SU-DHL-6 (cell line): ENCODE results near the gene ESF1.

Source experiments
- H2AFZ ChIP-seq: fragments of 200-600 bp; sonication (generic); 2 replicates; pipeline ENCODE4 v1.6.1; 2014; ENCODE audit warnings: low read depth, mild to moderate bottlenecking, moderate library complexity, mixed read lengths, antibody characterized with exemption, low read length; ENCODE audit not compliant: severe bottlenecking
- H3F3A ChIP-seq: fragments of 200-600 bp; shearing (Covaris generic); 2 replicates; pipeline ENCODE4 v1.6.0; 2016; ENCODE audit warnings: antibody characterized with exemption, mild to moderate bottlenecking; ENCODE audit not compliant: insufficient read depth
- H3K27ac ChIP-seq: fragments of 200-600 bp; sonication (generic); 2 replicates; pipeline ENCODE4 v1.5.1; 2016; ENCODE audit warnings: low read depth, mild to moderate bottlenecking, low read length, moderate library complexity, mixed read lengths
- H3K27me3 ChIP-seq: fragments of 200-600 bp; sonication (generic), shearing (Covaris generic); 2 replicates; pipeline ENCODE4 v1.6.0; 2014; ENCODE audit warnings: mild to moderate bottlenecking, low read length
- H3K36me3 ChIP-seq: fragments of 200-600 bp; sonication (generic); 2 replicates; pipeline ENCODE4 v1.6.1; 2014; ENCODE audit warnings: mild to moderate bottlenecking, low read length, mixed read lengths
- H3K4me2 ChIP-seq: fragments of 300-600, 200-600 bp; shearing (Covaris generic), sonication (generic); 2 replicates; pipeline ENCODE4 v1.6.0; 2014; ENCODE audit warnings: low read length, low read depth, mild to moderate bottlenecking; ENCODE audit not compliant: poor library complexity, severe bottlenecking
- H3K4me3 ChIP-seq: fragments of 200-600 bp; sonication (generic); 2 replicates; pipeline ENCODE4 v1.5.1; 2014; ENCODE audit warnings: antibody characterized with exemption, low read length, mild to moderate bottlenecking, mixed read lengths; ENCODE audit not compliant: insufficient read depth, poor library complexity, severe bottlenecking
- H3K79me2 ChIP-seq: fragments of 200-600 bp; sonication (generic); 2 replicates; pipeline ENCODE4 v1.6.1; 2014; ENCODE audit warnings: mild to moderate bottlenecking, low read length, moderate library complexity; ENCODE audit not compliant: insufficient read depth
- H3K9ac ChIP-seq: fragments of 200-600 bp; sonication (generic); 2 replicates; pipeline ENCODE4 v1.7.0; 2014; ENCODE audit warnings: mild to moderate bottlenecking, low read length
- H3K9me2 ChIP-seq: fragments of 200-600 bp; sonication (generic); replicated peaks from 2 replicates; pipeline ENCODE4 v1.6.1; 2014; ENCODE audit warnings: low read length; ENCODE audit not compliant: insufficient read depth
- H3K9me3 ChIP-seq: fragments of 200-600 bp; sonication (generic); 2 replicates; pipeline ENCODE4 v1.6.1; 2014; ENCODE audit warnings: low read length, mixed read lengths; ENCODE audit not compliant: insufficient read depth
- H4K20me1 ChIP-seq: fragments of 200-600 bp; sonication (generic); 2 replicates; pipeline ENCODE4 v1.6.1; 2014; ENCODE audit warnings: low read depth, mild to moderate bottlenecking, antibody characterized with exemption, low read length, moderate library complexity, mixed read lengths
- CTCF ChIP-seq: fragments of 200-600 bp; sonication (generic); IDR thresholded peaks from one replicate; pipeline ENCODE4 v1.5.1; 2017; ENCODE audit warnings: antibody characterized with exemption, mild to moderate bottlenecking, low read length, moderate library complexity; ENCODE audit not compliant: insufficient read depth, poor library complexity, severe bottlenecking
- EZH2phosphoT487 ChIP-seq: fragments of 200-600 bp; sonication (generic), shearing (Covaris generic); conservative IDR thresholded peaks from 2 replicates; pipeline ENCODE4 v1.6.1; 2018; ENCODE audit warnings: mild to moderate bottlenecking, antibody characterized with exemption, low read length, moderate library complexity, mixed read lengths

Gene ESF1

GRCh38 chr20:13771853-13772453 lies 12.8 kb downstream of the ESF1 start:
- Histone ChIP-seq H3K36me3 (peaks cover 63% of the 10 kb centered on the region), H3K79me2 (no peaks in the 10 kb centered on the region), H3K9me3 (no peaks in the 10 kb centered on the region), H3K4me3 (no peak overlapping the region), H2AFZ (no peak overlapping the region), H3K9ac (no peak overlapping the region), H3K27ac (no peak overlapping the region), H3K4me2 (no peak overlapping the region), H4K20me1 (peaks cover 22% of the 10 kb centered on the region), H3F3A (peaks cover 9% of the 10 kb centered on the region), H3K27me3 (no peaks in the 10 kb centered on the region), H3K9me2 (no peaks in the 10 kb centered on the region)
- peak; percentile 43 for TF ChIP-seq CTCF
- no peak for TF ChIP-seq EZH2phosphoT487

GRCh38 chr20:13770141-13770540 lies 14.6 kb downstream of the ESF1 start:
- Histone ChIP-seq H3K27ac (no peak overlapping the region), H2AFZ (no peak overlapping the region), H3K9me2 (no peaks in the 10 kb centered on the region), H3K36me3 (peaks cover 67% of the 10 kb centered on the region), H3K9ac (no peak overlapping the region), H3K79me2 (no peaks in the 10 kb centered on the region), H4K20me1 (0 out of 2 replicates have a peak, but pooled peaks cover 12% of the 10 kb centered on the region), H3K4me2 (no peak overlapping the region), H3K4me3 (no peak overlapping the region), H3K27me3 (no peaks in the 10 kb centered on the region), H3F3A (peaks cover 9% of the 10 kb centered on the region), H3K9me3 (peaks cover 10% of the 10 kb centered on the region; the same call in 1 of the 2 replicates)
- TF ChIP-seq EZH2phosphoT487, result no peak
- TF ChIP-seq CTCF, result no peak

GRCh38 chr20:13765868-13766416 lies 18.8 kb downstream of the ESF1 start:
- no peak overlapping the region for H3K4me3 ChIP-seq
- no peak overlapping the region for H3K27ac ChIP-seq
- no peaks in the 10 kb centered on the region for H3K9me2 ChIP-seq
- peaks cover 64% of the 10 kb centered on the region for H3K36me3 ChIP-seq
- TF ChIP-seq EZH2phosphoT487 (no peak), CTCF (no peak)
- H2AFZ ChIP-seq, result no peak overlapping the region
- H3K4me2 ChIP-seq, result no peak overlapping the region
- H3K79me2 ChIP-seq, result no peaks in the 10 kb centered on the region
- H3K27me3 ChIP-seq, result no peaks in the 10 kb centered on the region
- H3K9ac ChIP-seq, result no peak overlapping the region
- peaks cover 10% of the 10 kb centered on the region; the same call in 1 of the 2 replicates for H3K9me3 ChIP-seq
- no peaks in the 10 kb centered on the region for H4K20me1 ChIP-seq
- H3F3A ChIP-seq, result no peaks in the 10 kb centered on the region
